ENCODE measurements around the gene PCNX1.

DNA sequence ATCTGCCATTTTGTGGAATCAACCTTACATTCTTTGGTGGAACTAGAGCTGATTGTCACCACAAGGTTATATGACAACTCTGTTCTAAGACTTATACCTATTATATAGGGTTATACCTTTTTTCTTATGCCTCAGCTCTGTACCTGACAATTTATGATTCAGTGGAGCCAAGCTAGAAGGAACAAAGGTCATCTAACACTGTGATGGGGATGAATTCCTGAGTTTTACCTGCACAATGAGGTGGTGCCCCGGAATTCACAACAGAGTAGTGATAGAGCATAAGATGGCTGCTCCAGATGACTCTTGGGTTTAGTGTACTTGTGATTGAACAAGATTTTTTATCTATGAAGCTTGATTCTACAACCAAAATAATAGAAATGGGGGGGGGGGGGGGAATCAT is 207.3 kb downstream of the PCNX1 start:
- no peak for TF ChIP-seq CTCF (IDR thresholded peaks at IDR 0.05 in 4 of 5, conservative IDR thresholded peaks at IDR 0.05 in 1 of 5)
- no peak for TF ChIP-seq POLR2A (IDR thresholded peaks at IDR 0.05)

Data from gastrocnemius medialis (tissue), 4 donors.